ENCODE data around the gene SCD. TPM values are rescaled to one million over a fixed set of nuclear protein-coding genes. Genes with fewer than 3 reads are reported as not detected.

SCD gene
- total and polyA plus RNA-seq, 2 of the 13 experiments (the other 11 are each of a cell fraction or from before 2014, with no cell fraction given) = 492 to 512 TPM

- TF ChIP-seq SYNCRIP (IDR thresholded peaks at IDR 0.05; ENCODE audit: insufficient read depth, low read depth, low read length) (no peak), ZNF709 (CRISPR knock-in tag; IDR thresholded peaks at IDR 0.05) (no peak), STAT5B (CRISPR knock-in tag; IDR thresholded peaks at IDR 0.05) (no peak), ZNF12 (CRISPR knock-in tag; IDR thresholded peaks at IDR 0.05) (no peak), CEBPG (CRISPR knock-in tag; IDR thresholded peaks at IDR 0.05) (peak; percentile 56; the same call in 1 of the 2 replicates), BCL6 (CRISPR knock-in tag; IDR thresholded peaks at IDR 0.05) (peak; percentile 82), ATF4 (CRISPR knock-in tag; IDR thresholded peaks at IDR 0.05) (no peak), HDAC1 (CRISPR knock-in tag; IDR thresholded peaks at IDR 0.05) (0 out of 2 replicates have a peak, but pooled peaks have one; percentile 26)
- TF ChIP-seq, protein P1, sequence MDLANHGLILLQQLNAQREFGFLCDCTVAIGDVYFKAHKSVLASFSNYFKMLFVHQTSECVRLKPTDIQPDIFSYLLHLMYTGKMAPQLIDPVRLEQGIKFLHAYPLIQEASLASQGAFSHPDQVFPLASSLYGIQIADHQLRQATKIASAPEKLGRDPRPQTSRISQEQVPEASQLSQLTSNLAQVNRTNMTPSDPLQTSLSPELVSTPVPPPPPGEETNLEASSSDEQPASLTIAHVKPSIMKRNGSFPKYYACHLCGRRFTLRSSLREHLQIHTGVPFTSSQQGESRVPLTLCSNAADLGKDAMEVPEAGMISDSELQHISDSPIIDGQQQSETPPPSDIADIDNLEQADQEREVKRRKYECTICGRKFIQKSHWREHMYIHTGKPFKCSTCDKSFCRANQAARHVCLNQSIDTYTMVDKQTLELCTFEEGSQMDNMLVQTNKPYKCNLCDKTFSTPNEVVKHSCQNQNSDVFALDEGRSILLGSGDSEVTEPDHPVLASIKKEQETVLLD (CRISPR knock-in tag; IDR thresholded peaks at IDR 0.05; ENCODE audit: low read depth) = no peak
- TF ChIP-seq, protein P2, sequence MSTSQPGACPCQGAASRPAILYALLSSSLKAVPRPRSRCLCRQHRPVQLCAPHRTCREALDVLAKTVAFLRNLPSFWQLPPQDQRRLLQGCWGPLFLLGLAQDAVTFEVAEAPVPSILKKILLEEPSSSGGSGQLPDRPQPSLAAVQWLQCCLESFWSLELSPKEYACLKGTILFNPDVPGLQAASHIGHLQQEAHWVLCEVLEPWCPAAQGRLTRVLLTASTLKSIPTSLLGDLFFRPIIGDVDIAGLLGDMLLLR (CRISPR knock-in tag; IDR thresholded peaks at IDR 0.05) = no peak
- TF ChIP-seq, protein P3, sequence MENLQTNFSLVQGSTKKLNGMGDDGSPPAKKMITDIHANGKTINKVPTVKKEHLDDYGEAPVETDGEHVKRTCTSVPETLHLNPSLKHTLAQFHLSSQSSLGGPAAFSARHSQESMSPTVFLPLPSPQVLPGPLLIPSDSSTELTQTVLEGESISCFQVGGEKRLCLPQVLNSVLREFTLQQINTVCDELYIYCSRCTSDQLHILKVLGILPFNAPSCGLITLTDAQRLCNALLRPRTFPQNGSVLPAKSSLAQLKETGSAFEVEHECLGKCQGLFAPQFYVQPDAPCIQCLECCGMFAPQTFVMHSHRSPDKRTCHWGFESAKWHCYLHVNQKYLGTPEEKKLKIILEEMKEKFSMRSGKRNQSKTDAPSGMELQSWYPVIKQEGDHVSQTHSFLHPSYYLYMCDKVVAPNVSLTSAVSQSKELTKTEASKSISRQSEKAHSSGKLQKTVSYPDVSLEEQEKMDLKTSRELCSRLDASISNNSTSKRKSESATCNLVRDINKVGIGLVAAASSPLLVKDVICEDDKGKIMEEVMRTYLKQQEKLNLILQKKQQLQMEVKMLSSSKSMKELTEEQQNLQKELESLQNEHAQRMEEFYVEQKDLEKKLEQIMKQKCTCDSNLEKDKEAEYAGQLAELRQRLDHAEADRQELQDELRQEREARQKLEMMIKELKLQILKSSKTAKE (CRISPR knock-in tag; IDR thresholded peaks at IDR 0.05; ENCODE audit: borderline replicate concordance) = no peak
These were observed 1.4 kb downstream of the SCD start (continued) for GRCh38 chr10:100348389-100348927.
